Neural cell (in vitro differentiated cells): ENCODE data around the gene TVP23C.
"Not testable (repeated sequence)": the region's sequence is repeated elsewhere in the genome, so short reads cannot be mapped to it uniquely, and the experiment has no call there.

ENCODE experiments used
- EP300 ChIP-seq: fragments of 450-650 bp; conservative IDR thresholded peaks from 2 replicates; pipeline ENCODE4 v1.6.1; 2014; ENCODE audit warnings: antibody characterized with exemption, mild to moderate bottlenecking, moderate library complexity; ENCODE audit not compliant: poor library complexity, severe bottlenecking
- EZH2 ChIP-seq: fragments of 200-600, 300-800 bp; shearing (Covaris generic), sonication (generic); IDR thresholded peaks from 2 replicates; pipeline ENCODE4 v1.6.1; 2014; ENCODE audit warnings: antibody characterized with exemption, low read length, borderline replicate concordance, mild to moderate bottlenecking; ENCODE audit not compliant: insufficient read depth, poor library complexity, severe bottlenecking
- MXI1 ChIP-seq: fragments of 450-650 bp; conservative IDR thresholded peaks from 2 replicates; pipeline ENCODE4 v1.6.1; 2014; ENCODE audit warnings: antibody characterized with exemption, mild to moderate bottlenecking; ENCODE audit not compliant: poor library complexity, severe bottlenecking
- POLR2AphosphoS5 ChIP-seq: IDR thresholded peaks from 2 replicates; pipeline ENCODE4 v1.6.1; 2012
- SMC3 ChIP-seq: fragments of 450-650 bp; conservative IDR thresholded peaks from 2 replicates; pipeline ENCODE4 v1.6.1; 2014; ENCODE audit warnings: antibody characterized with exemption, mild to moderate bottlenecking, moderate library complexity; ENCODE audit not compliant: poor library complexity
- TAF1 ChIP-seq: IDR thresholded peaks from 2 replicates; pipeline ENCODE4 v1.6.1; 2012; ENCODE audit warnings: low read depth
- TF ChIP-seq, protein P1 (sequence below): fragments of 450-650 bp; IDR thresholded peaks from 2 replicates; pipeline ENCODE4 v1.5.1; 2014; ENCODE audit warnings: antibody characterized with exemption, mild to moderate bottlenecking, moderate library complexity; ENCODE audit not compliant: poor library complexity, severe bottlenecking
- TF ChIP-seq, protein P2 (sequence below): IDR thresholded peaks from 2 replicates; pipeline ENCODE4 v1.6.1; 2012; ENCODE audit warnings: borderline replicate concordance

DNA sequence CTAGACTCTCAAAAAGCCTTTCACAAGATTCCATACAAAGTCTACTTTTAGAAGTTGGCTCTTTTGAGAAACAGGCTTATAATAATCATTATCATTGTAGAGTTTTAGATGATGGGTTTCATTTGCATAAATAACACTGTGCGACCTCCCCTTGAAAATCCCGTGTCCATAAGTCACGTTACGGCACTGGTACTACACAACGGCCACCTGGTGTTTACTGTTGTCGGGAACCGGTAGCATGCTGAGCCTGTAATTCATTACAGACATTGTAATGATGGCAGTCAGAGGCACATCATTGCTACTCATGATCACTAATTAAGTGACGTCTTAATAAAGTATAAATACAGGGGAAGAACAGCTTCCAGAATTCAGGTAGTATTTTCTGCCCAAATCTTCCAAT lies 24.7 kb upstream of the TVP23C start:
- not testable (repeated sequence) for TF ChIP-seq EP300, MXI1, EZH2, POLR2AphosphoS5, TAF1, SMC3
- TF ChIP-seq, protein P1, sequence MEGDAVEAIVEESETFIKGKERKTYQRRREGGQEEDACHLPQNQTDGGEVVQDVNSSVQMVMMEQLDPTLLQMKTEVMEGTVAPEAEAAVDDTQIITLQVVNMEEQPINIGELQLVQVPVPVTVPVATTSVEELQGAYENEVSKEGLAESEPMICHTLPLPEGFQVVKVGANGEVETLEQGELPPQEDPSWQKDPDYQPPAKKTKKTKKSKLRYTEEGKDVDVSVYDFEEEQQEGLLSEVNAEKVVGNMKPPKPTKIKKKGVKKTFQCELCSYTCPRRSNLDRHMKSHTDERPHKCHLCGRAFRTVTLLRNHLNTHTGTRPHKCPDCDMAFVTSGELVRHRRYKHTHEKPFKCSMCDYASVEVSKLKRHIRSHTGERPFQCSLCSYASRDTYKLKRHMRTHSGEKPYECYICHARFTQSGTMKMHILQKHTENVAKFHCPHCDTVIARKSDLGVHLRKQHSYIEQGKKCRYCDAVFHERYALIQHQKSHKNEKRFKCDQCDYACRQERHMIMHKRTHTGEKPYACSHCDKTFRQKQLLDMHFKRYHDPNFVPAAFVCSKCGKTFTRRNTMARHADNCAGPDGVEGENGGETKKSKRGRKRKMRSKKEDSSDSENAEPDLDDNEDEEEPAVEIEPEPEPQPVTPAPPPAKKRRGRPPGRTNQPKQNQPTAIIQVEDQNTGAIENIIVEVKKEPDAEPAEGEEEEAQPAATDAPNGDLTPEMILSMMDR, result not testable (repeated sequence)
- TF ChIP-seq, protein P2, sequence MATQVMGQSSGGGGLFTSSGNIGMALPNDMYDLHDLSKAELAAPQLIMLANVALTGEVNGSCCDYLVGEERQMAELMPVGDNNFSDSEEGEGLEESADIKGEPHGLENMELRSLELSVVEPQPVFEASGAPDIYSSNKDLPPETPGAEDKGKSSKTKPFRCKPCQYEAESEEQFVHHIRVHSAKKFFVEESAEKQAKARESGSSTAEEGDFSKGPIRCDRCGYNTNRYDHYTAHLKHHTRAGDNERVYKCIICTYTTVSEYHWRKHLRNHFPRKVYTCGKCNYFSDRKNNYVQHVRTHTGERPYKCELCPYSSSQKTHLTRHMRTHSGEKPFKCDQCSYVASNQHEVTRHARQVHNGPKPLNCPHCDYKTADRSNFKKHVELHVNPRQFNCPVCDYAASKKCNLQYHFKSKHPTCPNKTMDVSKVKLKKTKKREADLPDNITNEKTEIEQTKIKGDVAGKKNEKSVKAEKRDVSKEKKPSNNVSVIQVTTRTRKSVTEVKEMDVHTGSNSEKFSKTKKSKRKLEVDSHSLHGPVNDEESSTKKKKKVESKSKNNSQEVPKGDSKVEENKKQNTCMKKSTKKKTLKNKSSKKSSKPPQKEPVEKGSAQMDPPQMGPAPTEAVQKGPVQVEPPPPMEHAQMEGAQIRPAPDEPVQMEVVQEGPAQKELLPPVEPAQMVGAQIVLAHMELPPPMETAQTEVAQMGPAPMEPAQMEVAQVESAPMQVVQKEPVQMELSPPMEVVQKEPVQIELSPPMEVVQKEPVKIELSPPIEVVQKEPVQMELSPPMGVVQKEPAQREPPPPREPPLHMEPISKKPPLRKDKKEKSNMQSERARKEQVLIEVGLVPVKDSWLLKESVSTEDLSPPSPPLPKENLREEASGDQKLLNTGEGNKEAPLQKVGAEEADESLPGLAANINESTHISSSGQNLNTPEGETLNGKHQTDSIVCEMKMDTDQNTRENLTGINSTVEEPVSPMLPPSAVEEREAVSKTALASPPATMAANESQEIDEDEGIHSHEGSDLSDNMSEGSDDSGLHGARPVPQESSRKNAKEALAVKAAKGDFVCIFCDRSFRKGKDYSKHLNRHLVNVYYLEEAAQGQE, result not testable (repeated sequence)
